Measurements from ENCODE around the gene LRRC4C.

LRRC4C gene

GRCh38 chr11:41414771-41415440, 44.5 kb downstream of the LRRC4C start:
- no peak for DNase-seq (ENCODE audit: low spot score)

GRCh38 chr11:41413843-41414242, 45.6 kb downstream of the LRRC4C start:
- DNase-seq (ENCODE audit: low spot score): no peak

GRCh38 chr11:41405812-41406211, 53.6 kb downstream of the LRRC4C start:
- no peak for DNase-seq (ENCODE audit: low spot score)

- no peak for DNase-seq (ENCODE audit: low spot score)
Measured at GRCh38 chr11:41404109-41404508, 55.3 kb downstream of the LRRC4C start.

- DNase-seq (ENCODE audit: low spot score): no peak
Measured at GRCh38 chr11:41403458-41403857, 56.0 kb downstream of the LRRC4C start.

GRCh38 chr11:41400819-41401382, 58.6 kb downstream of the LRRC4C start:
- DNase-seq (ENCODE audit: low spot score): no peak

- no peak for DNase-seq (ENCODE audit: low spot score)
Measured at GRCh38 chr11:41400124-41400523, 59.3 kb downstream of the LRRC4C start.

- DNase-seq (ENCODE audit: low spot score): no peak
Measured at GRCh38 chr11:41399323-41399722, 60.1 kb downstream of the LRRC4C start.

GRCh38 chr11:41398175-41398574, 61.3 kb downstream of the LRRC4C start:
- no peak for DNase-seq (ENCODE audit: low spot score)

GRCh38 chr11:41394521-41395195, 64.8 kb downstream of the LRRC4C start:
- DNase-seq (ENCODE audit: low spot score): no peak

- DNase-seq (ENCODE audit: low spot score): no peak
Measured at GRCh38 chr11:41392596-41392995, 66.9 kb downstream of the LRRC4C start.

- DNase-seq (ENCODE audit: low spot score): no peak
Measured at GRCh38 chr11:41389623-41390130, 69.8 kb downstream of the LRRC4C start.

- DNase-seq (ENCODE audit: low spot score): no peak
Measured at GRCh38 chr11:41384329-41384728, 75.1 kb downstream of the LRRC4C start.

- DNase-seq (ENCODE audit: low spot score): no peak
Measured at GRCh38 chr11:41383768-41384167, 75.7 kb downstream of the LRRC4C start.

GRCh38 chr11:41382927-41383326, 76.5 kb downstream of the LRRC4C start:
- no peak for DNase-seq (ENCODE audit: low spot score)

GRCh38 chr11:41379084-41379483, 80.4 kb downstream of the LRRC4C start:
- DNase-seq (ENCODE audit: low spot score): no peak

GRCh38 chr11:41377709-41378394, 81.6 kb downstream of the LRRC4C start:
- no peak for DNase-seq (ENCODE audit: low spot score)

GRCh38 chr11:41351825-41352224, 107.6 kb downstream of the LRRC4C start:
- DNase-seq (ENCODE audit: low spot score): no peak

- no peak for DNase-seq (ENCODE audit: low spot score)
Measured at GRCh38 chr11:41346042-41346441, 113.4 kb downstream of the LRRC4C start.

- DNase-seq (ENCODE audit: low spot score): no peak
Measured at GRCh38 chr11:41334007-41334933, 125.2 kb downstream of the LRRC4C start.

GRCh38 chr11:41333357-41333756, 126.1 kb downstream of the LRRC4C start:
- no peak for DNase-seq (ENCODE audit: low spot score)

- no peak for DNase-seq (ENCODE audit: low spot score)
Measured at GRCh38 chr11:41328324-41328723, 131.1 kb downstream of the LRRC4C start.
